BJ (cell line): ENCODE results near the gene MKNK2. TPM values are rescaled to one million over a fixed set of nuclear protein-coding genes. Genes with fewer than 3 reads are reported as not detected.
"Not testable (repeated sequence)": the region's sequence is repeated elsewhere in the genome, so short reads cannot be mapped to it uniquely, and the experiment has no call there.

Experiments
- CTCF ChIA-PET: fragments of 350-600 bp; formaldehyde crosslinking; extraction: SDS; loops from one replicate; lab custom pipeline; 2021; ENCODE audit warnings: antibody characterized with exemption, inconsistent platforms; lab: Yijun Ruan, JAX
- POLR2A ChIA-PET: fragments of 300-600 bp; sonication (Branson Sonifier 250); formaldehyde crosslinking; extraction: SDS; loops from one replicate; lab custom pipeline; 2021; ENCODE audit warnings: antibody characterized with exemption; lab: Charles Lee
- DNase-seq: peaks from one replicate; pipeline ENCODE4 v3.0.0-alpha.2; 2011; ENCODE audit warnings: low read depth
- H3K27me3 ChIP-seq: 2 replicates; pipeline ENCODE4 v1.6.0; 2011; ENCODE audit warnings: low read length; ENCODE audit not compliant: control insufficient read depth, insufficient read depth
- H3K36me3 ChIP-seq: 2 replicates; pipeline ENCODE4 v1.5.1; 2011; ENCODE audit warnings: low read length; ENCODE audit not compliant: control insufficient read depth, insufficient read depth
- H3K4me3 ChIP-seq: 2 replicates; pipeline ENCODE4 v1.5.1; 2011; ENCODE audit warnings: low read depth, mild to moderate bottlenecking, control low read depth, low read length
- CTCF ChIP-seq: IDR thresholded peaks from 2 replicates; pipeline ENCODE4 v1.5.1; 2011; ENCODE audit warnings: low read depth, mild to moderate bottlenecking, control low read depth, inconsistent platforms, low read length, moderate library complexity; ENCODE audit not compliant: insufficient read depth
- polyA plus RNA-seq: library from polyadenylated mRNA; depleted of rRNA; stranded (reverse); fragments of >200 nt; gene quantifications from 2 replicates; pipeline ENCODE4 v1.2.3, GENCODE V29; 2011

Gene MKNK2
- polyA plus RNA-seq, 1 experiment, result 108 TPM

- ChIA-PET POLR2A (no interaction called here), CTCF (interaction anchor here (0.6 to 1.3 kb wide), 3 partner anchors 19 to 156 kb away, joined by 3 to 4 read pairs (median 4); no protein-coding TSS in a partner anchor)
- peaks cover 5% of the 10 kb centered on the region for H3K36me3 ChIP-seq
- DNase-seq, result no peak
- TF ChIP-seq CTCF, result no peak
- no peak overlapping the region for H3K4me3 ChIP-seq
- no peaks in the 10 kb centered on the region for H3K27me3 ChIP-seq
These were observed 38.1 kb upstream of the MKNK2 start for GRCh38 chr19:2089001-2089711.

- H3K27me3 ChIP-seq, result no peaks in the 10 kb centered on the region
- no peak for DNase-seq
- peaks cover 9% of the 10 kb centered on the region for H3K36me3 ChIP-seq
- POLR2A ChIA-PET, result no interaction called here
- CTCF ChIA-PET, result interaction anchor here (0.8 to 1.6 kb wide), 4 partner anchors 18 to 158 kb away, joined by 3 to 6 read pairs (median 4); no protein-coding TSS in a partner anchor
- no peak for TF ChIP-seq CTCF
- no peak overlapping the region for H3K4me3 ChIP-seq
These were observed 36.6 kb upstream of the MKNK2 start for GRCh38 chr19:2087621-2088100.

GRCh38 chr19:2086695-2087620, 35.9 kb upstream of the MKNK2 start:
- CTCF ChIA-PET, result interaction anchor here (0.8 to 1.6 kb wide), 4 partner anchors 17 to 157 kb away, joined by 3 to 6 read pairs (median 4); no protein-coding TSS in a partner anchor
- H3K4me3 ChIP-seq, POLR2A ChIA-PET, H3K36me3 ChIP-seq, DNase-seq, H3K27me3 ChIP-seq: not testable (repeated sequence)

GRCh38 chr19:2084993-2085720, 34.1 kb upstream of the MKNK2 start:
- POLR2A ChIA-PET, result no interaction called here
- CTCF ChIA-PET, result interaction anchor here (0.6 to 1.5 kb wide), 2 partner anchors 15 to 16 kb away, joined by 3 to 4 read pairs; no protein-coding TSS in a partner anchor
- no peak overlapping the region for H3K4me3 ChIP-seq

More at GRCh38 chr19:2084993-2085720, 34.1 kb upstream of the MKNK2 start:
- Histone ChIP-seq H3K27me3 (no peaks in the 10 kb centered on the region), H3K36me3 (peaks cover 8% of the 10 kb centered on the region)
- TF ChIP-seq CTCF, result no peak
- DNase-seq, result no peak
